DMS53 treated with DMSO at 0.1 percent for 48 hours (cell line): ENCODE results near the gene SDR9C7.
"Not testable (repeated sequence)": the region's sequence is repeated elsewhere in the genome, so short reads cannot be mapped to it uniquely, and the experiment has no call there.

Source experiments
- DNase-seq: peaks from one replicate; lab custom pipeline; 2025; ENCODE audit not compliant: unreplicated experiment; lab: John Stamatoyannopoulos, UW

Gene SDR9C7

DNA sequence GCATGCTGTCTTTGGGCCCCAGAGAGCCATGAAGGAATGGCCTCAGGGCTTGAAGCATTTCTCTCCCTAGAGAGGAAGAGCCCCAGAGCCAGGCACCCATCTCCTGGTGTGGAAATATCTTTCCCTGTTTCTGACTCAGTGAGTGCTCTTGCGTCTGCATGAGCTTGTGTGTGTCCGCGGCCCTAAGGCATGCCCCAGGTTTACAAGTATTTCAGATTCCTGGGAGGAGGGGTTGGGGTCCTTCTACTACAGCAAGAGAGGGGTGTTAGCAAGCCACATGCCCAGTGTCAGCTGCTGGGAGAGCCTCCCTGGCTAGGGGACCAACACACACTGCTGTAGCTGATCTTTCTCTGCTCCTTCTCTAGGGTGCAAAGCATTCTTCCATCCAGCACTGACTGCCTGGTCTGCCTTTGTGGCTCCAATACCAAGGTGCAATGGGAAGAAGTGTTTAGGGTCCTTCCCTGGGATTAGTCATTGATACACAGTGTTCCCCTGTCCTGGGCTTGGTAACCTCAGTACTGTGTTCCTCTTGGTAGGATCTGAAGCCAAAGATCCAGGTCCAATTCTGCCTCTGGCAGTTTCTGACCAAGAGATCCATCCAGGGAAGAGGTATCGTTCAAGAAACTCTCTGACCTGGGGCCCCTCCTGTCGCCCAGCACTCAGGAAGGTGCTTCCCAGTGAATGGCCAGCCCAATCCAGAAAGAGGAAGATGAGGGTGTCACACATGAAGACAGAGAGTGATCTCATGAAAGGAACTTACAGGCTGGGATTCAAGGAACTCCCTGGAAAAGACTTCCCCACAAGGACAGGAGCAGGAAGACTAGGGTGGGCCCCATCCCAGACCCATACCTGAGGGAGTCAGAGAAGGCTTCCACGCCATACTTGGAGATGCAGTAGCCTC is 20.1 kb upstream of the SDR9C7 start:
- DNase-seq: no peak

DNA sequence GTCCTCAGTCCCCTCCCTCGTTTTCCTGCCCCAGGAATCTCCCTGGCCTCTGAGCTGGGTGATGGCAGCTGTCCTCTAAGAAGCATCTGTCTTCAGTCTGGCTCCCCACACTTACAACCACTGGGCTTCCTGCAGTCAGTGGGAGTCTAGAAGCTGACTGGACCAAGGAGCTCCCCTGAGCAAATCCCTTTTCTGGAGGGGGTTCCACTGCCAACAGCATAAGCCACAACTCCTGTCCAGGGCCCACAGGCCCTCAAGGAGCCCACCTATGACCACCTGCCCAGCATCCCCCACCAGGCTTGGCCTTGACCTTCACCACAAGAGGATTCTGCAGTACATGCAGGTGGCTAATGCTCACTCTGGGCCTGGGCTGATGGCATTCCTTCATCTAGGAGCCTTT is 19.1 kb upstream of the SDR9C7 start:
- no peak for DNase-seq

DNA sequence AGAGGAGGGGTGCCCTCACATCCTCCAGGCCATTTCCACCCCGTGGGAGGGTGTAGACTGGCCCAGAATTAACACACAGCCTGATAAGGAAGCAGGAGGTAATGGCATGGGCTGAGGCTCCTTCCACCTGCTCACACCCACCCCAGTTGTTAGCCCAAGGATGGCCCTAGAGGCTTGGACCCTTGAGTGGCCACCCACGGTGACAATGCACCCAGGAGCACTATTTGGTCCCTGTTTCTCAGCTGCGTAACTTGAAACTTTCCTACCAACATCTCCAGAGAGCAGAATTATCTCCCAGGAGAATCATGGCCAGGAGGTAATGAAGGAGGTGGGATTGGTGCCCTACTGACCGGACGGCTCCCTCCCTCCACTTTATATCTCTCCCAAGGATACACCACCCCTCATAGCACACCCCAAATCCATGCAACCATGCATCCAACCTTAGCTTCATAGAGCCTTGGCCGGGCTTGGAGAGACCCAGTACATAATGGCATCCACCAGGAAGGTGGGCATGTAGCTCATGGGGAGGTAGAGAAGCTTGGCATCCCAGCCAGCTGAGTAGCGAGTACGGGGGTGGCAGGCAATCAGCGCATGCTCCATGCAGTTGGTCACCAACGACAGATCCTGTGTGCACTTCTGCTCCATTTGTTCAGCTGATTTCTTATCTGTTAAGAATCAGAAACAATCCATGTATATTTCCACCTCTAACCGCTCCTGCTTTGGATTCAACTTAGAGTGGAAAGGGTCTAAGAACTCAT is 17.6 kb upstream of the SDR9C7 start:
- DNase-seq: no peak

DNA sequence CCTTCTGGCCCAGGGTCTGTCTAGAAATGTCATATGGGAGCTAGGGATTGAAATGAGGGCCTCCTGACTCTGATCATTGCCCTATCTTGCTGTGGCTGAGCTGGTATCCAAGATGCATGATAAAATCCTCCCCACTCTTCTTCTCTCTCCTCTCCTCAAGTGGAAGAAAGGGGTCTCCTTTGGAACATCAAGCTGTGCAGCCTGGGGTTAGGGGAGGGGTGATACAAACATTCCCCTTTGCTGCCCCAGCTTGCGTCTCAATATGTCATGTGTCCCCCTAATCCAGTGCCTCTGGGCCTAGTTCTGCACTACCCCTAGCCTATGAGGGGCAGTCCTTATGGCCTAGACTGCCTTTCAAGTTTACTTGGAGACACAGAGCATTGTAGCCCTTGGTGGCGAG is 14.7 kb upstream of the SDR9C7 start:
- DNase-seq: no peak

- no peak for DNase-seq
Observed at GRCh38 chr12:56948457-56948777, 14.2 kb upstream of the SDR9C7 start.

DNA sequence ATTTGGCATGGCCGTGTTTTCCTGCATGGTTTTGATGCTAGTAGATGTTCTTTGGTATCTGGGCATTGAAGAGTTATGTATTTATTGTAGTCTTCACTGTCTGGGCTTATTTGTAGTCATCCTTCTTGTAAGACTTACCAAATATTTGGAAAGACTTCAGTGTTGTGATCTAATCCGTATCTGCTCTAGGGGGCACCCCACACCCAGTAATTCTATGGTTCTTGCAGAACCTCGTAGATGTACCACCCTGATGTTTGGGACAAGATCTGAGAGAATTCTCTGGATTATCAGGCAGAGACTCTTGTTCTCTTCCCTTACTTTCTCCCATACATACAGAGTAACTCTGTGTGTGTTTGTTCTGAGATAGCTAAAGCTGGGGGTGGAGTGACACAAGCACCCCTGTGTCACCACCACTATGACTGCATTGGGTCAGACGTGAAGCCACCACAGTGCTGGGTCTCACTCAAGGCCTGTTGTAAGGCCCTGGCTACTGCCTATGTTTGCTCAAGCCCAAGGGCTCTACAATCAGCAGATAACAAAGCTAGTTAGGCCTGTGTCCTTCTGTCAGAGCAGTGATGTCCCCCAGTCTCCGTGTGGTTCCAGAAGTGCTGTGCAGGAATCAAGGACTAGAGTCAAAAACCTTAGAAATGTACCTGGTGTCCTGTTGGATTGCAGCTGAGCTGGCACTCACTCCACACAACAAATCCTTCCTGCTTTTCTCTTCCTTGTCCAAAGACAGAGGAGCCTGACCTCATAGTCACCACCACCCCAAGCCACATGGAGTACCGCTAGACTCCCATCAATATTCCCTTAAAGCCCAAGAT is 13.6 kb upstream of the SDR9C7 start:
- DNase-seq: no peak

DNA sequence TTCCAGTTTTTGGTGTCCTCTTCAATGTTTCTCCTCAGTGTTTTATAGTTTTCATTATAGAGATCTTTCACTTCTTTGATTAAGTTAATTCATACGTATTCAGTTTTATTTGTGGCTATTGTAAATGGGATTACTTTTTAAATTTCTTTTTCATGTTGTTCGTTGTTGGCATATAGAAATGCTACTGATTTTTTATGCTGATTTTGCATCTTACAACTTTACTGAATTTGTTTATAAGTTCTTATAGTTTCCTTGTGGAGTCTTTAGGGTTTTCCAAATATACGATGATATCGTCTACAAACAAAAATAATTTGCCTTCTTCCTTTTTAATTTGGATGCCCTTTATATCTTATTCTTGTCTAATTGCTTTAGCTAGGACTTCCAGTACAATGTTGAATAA is 9.7 kb upstream of the SDR9C7 start:
- no peak for DNase-seq

GRCh38 chr12:56943374-56943773 is 9.2 kb upstream of the SDR9C7 start:
- not testable (repeated sequence) for DNase-seq

GRCh38 chr12:56941299-56942017 is 7.2 kb upstream of the SDR9C7 start:
- DNase-seq: peak; percentile 43

DNA sequence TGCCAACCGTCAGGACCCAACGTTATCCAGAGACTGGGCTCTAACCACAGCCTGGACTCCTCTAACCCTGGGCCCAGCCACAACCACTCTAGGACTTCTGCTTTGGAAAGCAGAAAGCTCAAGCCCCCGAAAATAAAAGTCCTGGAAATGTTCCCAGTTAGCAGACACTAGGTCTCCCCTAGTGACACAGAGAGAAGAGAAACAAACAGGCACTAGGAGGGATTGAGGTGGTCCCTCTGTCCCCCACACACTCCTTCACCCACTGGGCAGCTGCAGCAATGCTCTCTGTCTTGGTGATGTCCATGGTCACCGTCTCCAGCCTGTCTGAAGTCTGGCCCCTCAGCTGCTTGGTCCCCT is 6.7 kb upstream of the SDR9C7 start:
- not testable (repeated sequence) for DNase-seq

DNA sequence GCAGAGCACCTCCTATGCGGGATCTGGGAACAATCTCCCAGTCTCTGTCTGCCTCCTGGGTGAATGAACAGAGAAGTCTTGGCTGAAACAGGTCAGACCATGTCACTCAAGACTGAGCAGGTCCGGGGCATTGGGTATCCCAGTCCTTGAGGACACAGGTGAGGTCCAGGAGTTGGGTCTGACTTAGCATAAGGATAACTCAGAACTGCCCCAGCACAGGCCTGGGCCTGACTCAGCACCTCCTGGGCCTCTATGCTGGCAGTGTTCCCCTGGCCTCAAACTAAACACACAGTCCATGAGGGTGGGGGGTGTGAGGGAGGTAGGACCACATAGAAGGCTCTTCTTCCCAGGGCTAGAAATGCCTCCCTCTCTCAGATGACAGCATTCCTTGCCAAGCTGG is 1.5 kb upstream of the SDR9C7 start:
- no peak for DNase-seq

- no peak for DNase-seq
Observed at GRCh38 chr12:56935157-56935556, 949 bp upstream of the SDR9C7 start.

- no peak for DNase-seq
Observed at GRCh38 chr12:56932867-56933266, 1.3 kb downstream of the SDR9C7 start.

- DNase-seq: no peak
Observed at GRCh38 chr12:56932146-56932545, 2.1 kb downstream of the SDR9C7 start.

DNA sequence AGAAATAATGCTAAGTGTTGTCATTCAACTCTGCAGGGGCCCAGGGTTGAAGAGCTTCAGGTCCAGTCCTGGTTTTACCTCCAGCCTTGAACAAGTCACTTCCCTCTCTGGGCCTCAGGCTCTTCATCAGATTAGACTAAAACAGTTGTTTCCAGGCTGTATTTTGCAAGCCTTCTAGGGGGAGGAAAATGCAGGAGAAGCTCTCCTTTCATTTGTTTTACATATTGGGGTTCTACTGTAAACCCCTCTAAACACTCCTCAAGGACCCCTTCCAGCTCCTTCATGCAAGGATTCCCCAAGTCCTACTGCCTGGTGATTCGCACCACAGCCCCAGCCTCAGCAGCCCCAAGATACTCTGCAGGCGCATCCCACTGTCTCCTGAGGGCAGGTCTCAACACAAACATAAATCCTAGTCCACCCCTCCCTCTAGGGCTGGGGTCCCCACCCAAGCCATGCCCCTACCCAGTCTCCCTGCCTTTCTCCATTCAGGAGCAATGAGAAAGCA is 2.7 kb downstream of the SDR9C7 start:
- peak; percentile 3 for DNase-seq

DNA sequence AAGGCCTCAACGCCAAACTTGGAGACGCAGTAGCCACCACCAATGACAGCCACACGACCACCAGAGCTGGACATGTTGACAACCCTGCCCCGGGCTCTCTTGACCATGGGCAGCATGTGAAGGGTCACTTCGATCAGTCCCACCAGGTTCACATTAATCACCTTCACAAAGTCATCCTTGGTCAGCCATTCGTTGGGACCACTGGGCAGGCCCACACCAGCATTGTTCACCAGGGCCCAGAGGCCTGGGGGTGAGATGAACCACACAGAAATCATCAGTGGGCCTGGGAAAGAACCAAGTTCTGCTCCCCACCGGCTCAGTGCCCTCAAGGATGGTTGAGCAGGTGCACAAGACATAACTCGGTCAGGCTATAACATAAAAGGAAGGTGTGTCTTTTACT is 4.0 kb downstream of the SDR9C7 start:
- DNase-seq: no peak

DNA sequence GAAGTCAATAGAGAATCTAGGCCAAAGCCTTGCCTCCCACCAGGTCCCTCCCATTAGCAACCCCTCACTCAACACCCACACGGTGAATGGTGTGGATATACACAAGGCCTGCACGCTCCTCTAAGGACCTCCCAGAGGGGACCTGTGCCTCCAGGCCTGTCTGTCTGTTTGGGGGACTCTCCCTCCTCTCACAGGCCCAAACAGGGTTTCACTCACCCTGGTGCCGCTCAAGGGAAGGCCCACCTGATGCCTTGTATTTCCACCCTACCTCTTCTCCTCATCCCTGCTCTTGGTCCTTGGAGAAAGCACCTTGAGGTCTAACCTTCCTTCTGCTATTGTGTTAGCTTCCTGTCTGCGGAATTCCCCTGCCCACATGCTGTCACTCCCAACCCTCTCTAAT is 4.4 kb downstream of the SDR9C7 start:
- DNase-seq: no peak

- DNase-seq: no peak
Observed at GRCh38 chr12:56928262-56928661, 5.9 kb downstream of the SDR9C7 start.

GRCh38 chr12:56927281-56927680 is 6.9 kb downstream of the SDR9C7 start:
- DNase-seq: no peak

GRCh38 chr12:56922031-56922430 is 12.2 kb downstream of the SDR9C7 start:
- DNase-seq: no peak

DNA sequence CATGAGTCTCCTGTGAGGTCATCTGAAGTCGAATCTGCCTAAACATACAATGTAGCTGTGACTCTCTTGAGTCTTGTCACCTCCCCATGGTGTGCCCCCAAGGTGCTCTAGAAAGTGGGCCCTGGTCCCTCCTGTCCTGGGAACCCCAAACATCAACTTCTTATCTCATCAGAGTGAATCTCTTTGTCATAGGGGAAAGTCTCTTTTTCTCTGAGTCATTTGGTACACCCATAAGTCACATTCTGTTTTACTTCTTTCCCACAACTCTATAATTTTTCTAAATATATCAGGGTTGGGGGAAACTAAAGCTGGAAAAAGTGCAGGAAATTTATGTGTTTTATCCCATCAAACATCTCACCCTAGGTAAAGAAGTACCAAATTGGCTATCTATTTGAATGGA is 12.9 kb downstream of the SDR9C7 start:
- DNase-seq: no peak
